Common myeloid progenitor, CD34-positive (primary cell): ENCODE results near the gene QSOX1.

Source experiments
- CTCF ChIA-PET: fragments of 350-600 bp; sonication (Branson Sonifier 250); formaldehyde crosslinking; loops from one replicate; lab custom pipeline; 2021; ENCODE audit warnings: antibody characterized with exemption; lab: Charles Lee
- POLR2A ChIA-PET: fragments of 350-600 bp; sonication (Branson Sonifier 250); formaldehyde crosslinking; loops from one replicate; lab custom pipeline; 2021; ENCODE audit warnings: antibody characterized with exemption; lab: Charles Lee
- DNase-seq, 3 donors: peaks; one replicate each; pipeline versions ENCODE4 v3.0.0 to v3.0.0-alpha.2; 2013
- H3K27ac ChIP-seq, 2 experiments: 1 replicate in 1 of 2; 2 replicates in 1 of 2; pipeline ENCODE4 v1.7.0; 2013; ENCODE audit warnings: inconsistent platforms in 2 of 2, low read length in 2 of 2, mild to moderate bottlenecking in 2 of 2, low read depth in 1 of 2, moderate library complexity in 1 of 2; ENCODE audit not compliant: severe bottlenecking in 2 of 2, insufficient read depth in 1 of 2, poor library complexity in 1 of 2
- H3K27me3 ChIP-seq, 5 experiments: replicated peaks in 2 of 5; 1 replicate in 3 of 5; 2 replicates in 2 of 5; pipeline versions ENCODE4 v1.6.1 to v1.7.0; 2013; ENCODE audit warnings: low read length in 4 of 5, mild to moderate bottlenecking in 2 of 5, moderate library complexity in 2 of 5, inconsistent platforms in 1 of 5; ENCODE audit not compliant: insufficient read depth in 5 of 5, control insufficient read depth in 4 of 5
- H3K36me3 ChIP-seq, 4 experiments: 1 replicate in 2 of 4; 2 replicates in 2 of 4; pipeline versions ENCODE4 v1.6.1 to v1.7.0; 2013; ENCODE audit warnings: low read length in 3 of 4, control low read depth in 1 of 4, mild to moderate bottlenecking in 1 of 4; ENCODE audit not compliant: control insufficient read depth in 4 of 4, insufficient read depth in 4 of 4
- H3K4me1 ChIP-seq, 4 experiments: 1 replicate in 3 of 4; 2 replicates in 1 of 4; pipeline versions ENCODE4 v1.6.1 to v1.7.1; 2013; ENCODE audit warnings: low read length in 3 of 4, mild to moderate bottlenecking in 3 of 4, control low read depth in 1 of 4, inconsistent platforms in 1 of 4, moderate library complexity in 1 of 4; ENCODE audit not compliant: control insufficient read depth in 4 of 4, insufficient read depth in 4 of 4; ENCODE audit errors: control extremely low read depth in 1 of 4
- H3K4me3 ChIP-seq, 7 experiments: 1 replicate in 4 of 7; 2 replicates in 3 of 7; pipeline versions ENCODE4 v1.5.1 to v1.7.0; 2013; ENCODE audit warnings: mild to moderate bottlenecking in 7 of 7, low read length in 6 of 7, moderate library complexity in 6 of 7, inconsistent platforms in 2 of 7, low read depth in 2 of 7, control low read depth in 1 of 7; ENCODE audit not compliant: insufficient read depth in 4 of 7, control insufficient read depth in 1 of 7; ENCODE audit errors: extremely low read depth in 1 of 7
- H3K9me3 ChIP-seq, 5 experiments: 1 replicate in 4 of 5; 2 replicates in 1 of 5; pipeline versions ENCODE4 v1.6.1 to v1.7.1; 2013; ENCODE audit warnings: low read length in 4 of 5, mild to moderate bottlenecking in 2 of 5, inconsistent platforms in 1 of 5, low read depth in 1 of 5, moderate library complexity in 1 of 5; ENCODE audit not compliant: control insufficient read depth in 4 of 5, insufficient read depth in 2 of 5; ENCODE audit errors: control extremely low read depth in 1 of 5
- WGBS: methylation state at CpG from one replicate; pipeline ENCODE4 v1.1.5; 2013; ENCODE audit not compliant: insufficient coverage; 5-methylcytosine and 5-hydroxymethylcytosine counted together

Gene QSOX1

GRCh38 chr1:180181996-180182642 is 27.4 kb downstream of the QSOX1 start:
- no peak overlapping the region for H3K4me3 ChIP-seq
- ChIA-PET CTCF (interaction anchor here (0.6 to 7.5 kb wide), 10 partner anchors 15 to 317 kb away, joined by 3 to 97 read pairs (median 5); no protein-coding TSS in a partner anchor), POLR2A (no interaction called here)
- over 99% methylated on average over 23 of the region's 23 CpGs for WGBS
- peaks cover 0 to 56% (median 37%) of the 10 kb centered on the region in 4 experiments for H3K36me3 ChIP-seq
- DNase-seq, result no peak
- H3K27ac ChIP-seq, result no peak overlapping the region
- H3K27me3 ChIP-seq, result no peaks in the 10 kb centered on the region
- H3K4me1 ChIP-seq, result peaks cover 0 to 3% (median 0%) of the 10 kb centered on the region in 4 experiments
- H3K9me3 ChIP-seq, result no peaks in the 10 kb centered on the region

DNA sequence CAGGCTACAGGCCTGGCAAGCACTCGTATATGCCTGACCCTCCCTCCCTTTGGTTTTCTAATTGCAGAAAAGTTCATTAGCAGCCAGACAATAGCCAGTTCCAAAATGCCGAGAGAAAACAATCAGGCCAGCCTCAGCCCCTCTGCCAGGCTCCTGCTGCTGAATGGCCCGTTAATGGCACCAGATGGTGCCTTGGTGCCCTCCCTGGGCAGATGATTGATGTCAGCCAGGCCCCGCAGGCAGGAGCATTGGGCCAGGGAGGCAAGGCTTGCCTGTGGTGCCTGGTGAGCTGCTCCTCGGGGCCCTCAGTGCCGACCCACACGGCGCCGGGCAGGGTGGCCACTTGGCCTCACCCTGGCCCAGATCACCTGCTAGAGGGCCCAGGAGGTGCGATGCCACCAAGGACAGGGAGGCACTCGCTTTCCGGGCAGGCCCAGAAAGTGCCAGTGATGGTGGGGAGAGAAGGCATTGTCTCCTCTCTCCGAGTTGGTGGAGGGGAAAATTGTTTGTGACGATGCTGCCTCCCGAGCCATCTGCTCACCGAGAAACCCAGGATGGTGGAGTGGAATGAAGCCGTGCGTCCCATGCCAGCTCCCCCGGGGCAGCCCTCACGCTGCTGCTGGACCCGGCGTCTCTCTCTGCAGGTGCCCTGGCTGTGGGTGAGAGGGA is 28.1 kb downstream of the QSOX1 start:
- WGBS, result 98% methylated on average over 20 of the region's 22 CpGs

GRCh38 chr1:180183426-180183825 is 28.8 kb downstream of the QSOX1 start:
- H3K27ac ChIP-seq, result no peak overlapping the region
- no peaks in the 10 kb centered on the region for H3K9me3 ChIP-seq
- CTCF ChIA-PET, result interaction anchor here (7.5 kb wide), 1 partner anchor 16 kb away, joined by 97 read pairs; no protein-coding TSS in a partner anchor
- H3K36me3 ChIP-seq, result peaks cover 0 to 62% (median 42%) of the 10 kb centered on the region in 4 experiments
- POLR2A ChIA-PET, result no interaction called here
- DNase-seq, result no peak
- peaks cover 0 to 3% (median 0%) of the 10 kb centered on the region in 4 experiments for H3K4me1 ChIP-seq
- H3K4me3 ChIP-seq, result no peak overlapping the region
- WGBS, result 100% methylated on average over 6 of the region's 10 CpGs
- no peaks in the 10 kb centered on the region for H3K27me3 ChIP-seq

More for the DNA sequence above, 28.1 kb downstream of the QSOX1 start:
- Histone ChIP-seq H3K4me1 (peaks cover 0 to 3% (median 0%) of the 10 kb centered on the region in 4 experiments), H3K27ac (no peak overlapping the region), H3K36me3 (peaks cover 0 to 56% (median 39%) of the 10 kb centered on the region in 4 experiments), H3K4me3 (no peak overlapping the region), H3K27me3 (no peaks in the 10 kb centered on the region), H3K9me3 (no peaks in the 10 kb centered on the region)
- CTCF ChIA-PET, result interaction anchor here (1.6 to 7.5 kb wide), 2 partner anchors 15 to 20 kb away, joined by 5 to 97 read pairs; no protein-coding TSS in a partner anchor
- POLR2A ChIA-PET, result no interaction called here
- DNase-seq, result no peak

DNA sequence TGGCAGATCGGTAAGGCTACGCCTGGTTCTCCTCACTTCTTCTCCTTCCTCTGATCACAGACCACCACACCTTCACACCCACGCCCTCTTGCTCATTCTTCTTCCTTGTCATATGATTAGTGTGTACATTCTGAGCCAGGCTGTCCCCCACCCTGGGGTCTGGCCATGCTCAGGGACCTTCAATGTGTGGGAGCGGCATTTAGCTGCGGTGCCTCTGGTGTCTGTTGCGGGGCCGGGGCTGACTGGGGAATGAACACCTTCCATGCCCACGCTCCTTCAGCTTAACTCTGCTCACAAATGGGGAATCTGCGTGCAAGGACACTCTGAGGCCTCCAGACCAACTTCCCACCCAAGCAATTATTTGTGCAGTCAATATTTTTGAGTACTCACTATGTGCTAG is 29.4 kb downstream of the QSOX1 start:
- Histone ChIP-seq H3K27me3 (no peaks in the 10 kb centered on the region), H3K27ac (no peak overlapping the region), H3K9me3 (no peaks in the 10 kb centered on the region), H3K36me3 (peaks cover 0 to 66% (median 45%) of the 10 kb centered on the region in 4 experiments), H3K4me1 (peaks cover 0 to 3% (median 0%) of the 10 kb centered on the region in 4 experiments), H3K4me3 (no peak overlapping the region)
- 100% methylated on average over 8 of the region's 9 CpGs for WGBS
- ChIA-PET CTCF (interaction anchor here (0.8 to 7.5 kb wide), 3 partner anchors 16 to 301 kb away, joined by 3 to 97 read pairs (median 3); no protein-coding TSS in a partner anchor), POLR2A (no interaction called here)
- DNase-seq, result no peak

GRCh38 chr1:180185281-180185680 is 30.6 kb downstream of the QSOX1 start:
- Histone ChIP-seq H3K36me3 (peaks cover 3 to 69% (median 49%) of the 10 kb centered on the region in 4 experiments), H3K4me1 (peaks cover 0 to 3% (median 0%) of the 10 kb centered on the region in 4 experiments), H3K4me3 (no peak overlapping the region), H3K27ac (no peak overlapping the region), H3K9me3 (no peaks in the 10 kb centered on the region), H3K27me3 (no peaks in the 10 kb centered on the region)
- DNase-seq, result no peak
- CTCF ChIA-PET, result interaction anchor here (0.9 to 1.4 kb wide), 3 partner anchors 17 to 376 kb away, joined by 3 to 5 read pairs (median 4); no protein-coding TSS in a partner anchor
- 100% methylated on average over 3 of the region's 5 CpGs for WGBS
- POLR2A ChIA-PET, result no interaction called here

DNA sequence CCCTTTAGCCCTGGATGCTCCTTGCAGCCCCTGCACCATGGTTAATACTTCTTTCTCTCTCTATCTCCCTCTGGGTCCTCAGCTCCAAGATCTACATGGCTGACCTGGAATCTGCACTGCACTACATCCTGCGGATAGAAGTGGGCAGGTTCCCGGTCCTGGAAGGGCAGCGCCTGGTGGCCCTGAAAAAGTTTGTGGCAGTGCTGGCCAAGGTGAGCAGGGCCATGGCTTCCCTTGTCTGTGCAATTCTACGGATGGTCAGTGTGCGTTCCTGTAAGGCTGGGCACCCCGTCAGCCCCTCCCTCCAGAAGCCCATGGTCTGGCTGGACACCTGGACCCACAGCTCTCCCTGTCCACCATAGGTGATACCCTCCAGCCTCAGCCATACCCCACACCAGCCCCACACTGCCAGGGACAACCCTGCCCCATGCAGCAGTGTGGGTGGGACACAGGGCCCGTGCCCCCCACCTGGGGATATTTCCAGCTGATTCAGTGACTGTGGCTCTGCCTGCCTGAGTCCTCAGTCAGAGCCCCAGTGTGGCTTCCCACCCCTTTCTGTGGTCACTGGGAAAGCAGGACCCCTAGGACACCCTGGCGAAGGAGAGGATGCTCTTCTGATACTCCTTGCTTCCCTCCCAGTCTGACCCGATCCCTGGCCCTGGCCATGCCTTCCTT is 31.4 kb downstream of the QSOX1 start:
- H3K36me3 ChIP-seq, result peaks cover 8 to 77% (median 55%) of the 10 kb centered on the region in 4 experiments
- no peak overlapping the region for H3K27ac ChIP-seq
- H3K9me3 ChIP-seq, result no peaks in the 10 kb centered on the region
- H3K4me3 ChIP-seq, result no peak overlapping the region
- 100% methylated on average over 7 of the region's 9 CpGs for WGBS
- H3K27me3 ChIP-seq, result no peaks in the 10 kb centered on the region
- no peak for DNase-seq
- H3K4me1 ChIP-seq, result peaks cover 0 to 3% (median 0%) of the 10 kb centered on the region in 4 experiments
- ChIA-PET POLR2A (no interaction called here), CTCF (interaction anchor here (0.6 to 1.4 kb wide), 5 partner anchors 8 to 377 kb away, joined by 3 to 5 read pairs (median 4); no protein-coding TSS in a partner anchor)
